Endothelial cell of umbilical vein (primary cell): ENCODE results near the gene SLC44A2.

Experiments used
- EZH2 ChIP-seq: IDR thresholded peaks from 2 replicates; pipeline ENCODE4 v1.6.1; 2012; ENCODE audit warnings: borderline replicate concordance, low read depth, mild to moderate bottlenecking, moderate library complexity, low read length, inconsistent platforms; ENCODE audit not compliant: severe bottlenecking
- MYC ChIP-seq: IDR thresholded peaks from one replicate; pipeline ENCODE4 v1.6.1; 2011; ENCODE audit warnings: mild to moderate bottlenecking, low read depth, low read length
- TF ChIP-seq, protein P1 (sequence below), 2 donors: IDR thresholded peaks; 1 replicate in 1 of 2; 2 replicates in 1 of 2; pipeline ENCODE4 v1.5.1; 2011; ENCODE audit warnings: low read length in 2 of 2, mild to moderate bottlenecking in 2 of 2, moderate library complexity in 2 of 2, control low read depth in 1 of 2, inconsistent platforms in 1 of 2, low read depth in 1 of 2; ENCODE audit not compliant: insufficient read depth in 1 of 2; ENCODE audit errors: extremely low read depth in 1 of 2
- TF ChIP-seq, protein P2 (sequence below): IDR thresholded peaks from 2 replicates; pipeline ENCODE4 v1.6.1; 2011; ENCODE audit not compliant: insufficient read depth, insufficient read length

DNA sequence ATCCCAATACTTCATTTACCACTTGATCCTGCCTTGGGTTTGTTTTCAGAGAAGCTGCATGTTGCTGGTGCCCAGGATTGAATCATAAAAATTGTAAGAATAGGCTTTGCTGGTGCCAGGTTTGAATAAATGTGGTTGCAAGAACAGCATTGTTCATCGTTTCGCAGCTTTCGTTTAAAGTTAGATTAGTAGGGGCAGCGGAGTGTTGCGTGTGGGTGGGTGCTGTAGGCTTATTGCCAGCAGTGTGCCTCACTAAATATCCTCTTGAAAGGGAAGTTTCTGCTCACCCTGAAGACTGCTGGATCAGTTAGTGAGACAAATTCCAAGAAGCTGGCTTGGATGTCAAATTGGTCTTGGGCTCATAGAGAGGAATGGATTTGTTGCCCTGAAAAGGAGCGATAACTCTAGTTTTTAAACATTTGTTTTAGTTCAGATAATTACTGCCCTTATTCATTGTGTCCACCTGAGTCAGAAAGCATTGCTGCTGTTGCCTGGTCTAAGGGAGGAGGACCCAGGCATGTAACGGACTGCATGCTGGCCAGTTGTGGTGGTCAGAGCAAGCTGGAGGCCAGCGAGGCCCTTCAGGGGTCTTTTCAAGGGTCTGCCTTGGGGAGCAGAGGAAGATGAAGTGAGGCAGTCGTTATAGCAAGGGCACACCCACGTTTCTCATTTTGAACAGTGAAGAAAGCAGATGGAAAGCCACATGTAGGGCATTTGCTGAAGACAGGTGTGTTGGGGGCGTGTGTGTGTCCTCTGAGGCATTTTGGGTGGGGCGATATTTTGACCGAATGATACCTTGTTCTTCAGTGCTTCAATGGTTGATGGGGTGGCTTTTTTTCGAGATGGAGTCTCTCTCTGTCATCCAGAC, 37.3 kb downstream of the SLC44A2 start:
- TF ChIP-seq, protein P1, sequence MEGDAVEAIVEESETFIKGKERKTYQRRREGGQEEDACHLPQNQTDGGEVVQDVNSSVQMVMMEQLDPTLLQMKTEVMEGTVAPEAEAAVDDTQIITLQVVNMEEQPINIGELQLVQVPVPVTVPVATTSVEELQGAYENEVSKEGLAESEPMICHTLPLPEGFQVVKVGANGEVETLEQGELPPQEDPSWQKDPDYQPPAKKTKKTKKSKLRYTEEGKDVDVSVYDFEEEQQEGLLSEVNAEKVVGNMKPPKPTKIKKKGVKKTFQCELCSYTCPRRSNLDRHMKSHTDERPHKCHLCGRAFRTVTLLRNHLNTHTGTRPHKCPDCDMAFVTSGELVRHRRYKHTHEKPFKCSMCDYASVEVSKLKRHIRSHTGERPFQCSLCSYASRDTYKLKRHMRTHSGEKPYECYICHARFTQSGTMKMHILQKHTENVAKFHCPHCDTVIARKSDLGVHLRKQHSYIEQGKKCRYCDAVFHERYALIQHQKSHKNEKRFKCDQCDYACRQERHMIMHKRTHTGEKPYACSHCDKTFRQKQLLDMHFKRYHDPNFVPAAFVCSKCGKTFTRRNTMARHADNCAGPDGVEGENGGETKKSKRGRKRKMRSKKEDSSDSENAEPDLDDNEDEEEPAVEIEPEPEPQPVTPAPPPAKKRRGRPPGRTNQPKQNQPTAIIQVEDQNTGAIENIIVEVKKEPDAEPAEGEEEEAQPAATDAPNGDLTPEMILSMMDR (IDR thresholded peaks at IDR 0.05; ENCODE audit: extremely low read depth in 1 of 2, insufficient read depth in 1 of 2, low read depth in 1 of 2, low read length in 2 of 2): no peak
- TF ChIP-seq MYC: no peak
- no peak for TF ChIP-seq EZH2
- TF ChIP-seq, protein P2, sequence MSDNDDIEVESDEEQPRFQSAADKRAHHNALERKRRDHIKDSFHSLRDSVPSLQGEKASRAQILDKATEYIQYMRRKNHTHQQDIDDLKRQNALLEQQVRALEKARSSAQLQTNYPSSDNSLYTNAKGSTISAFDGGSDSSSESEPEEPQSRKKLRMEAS: no peak
